Stomach (tissue), 9 donors: ENCODE data around the gene CEP57. TPM values are rescaled to one million over a fixed set of nuclear protein-coding genes. Genes with fewer than 3 reads are reported as not detected.
A peak's percentile ranks its signal among the peaks of the same experiment; 100 is the strongest.

Experiments
- DNase-seq, 2 donors: peaks; one replicate each; pipeline versions ENCODE4 v3.0.0 to v3.0.0-alpha.2; 2013 to 2019
- H3K27ac ChIP-seq, 5 donors: fragments of 200-600 bp in 4 of 5; sonication (generic) in 4 of 5; one replicate each; pipeline ENCODE4 v1.5.1; 2013 to 2019; ENCODE audit warnings: mild to moderate bottlenecking in 1 of 5, moderate library complexity in 1 of 5
- H3K27me3 ChIP-seq, 3 donors: fragments of 200-600 bp; sonication (generic); one replicate each; pipeline ENCODE4 v1.5.1; 2017 to 2019; ENCODE audit warnings: mixed run types in 1 of 3
- H3K36me3 ChIP-seq, 4 donors: fragments of 200-600 bp; sonication (generic); 1 replicate in 3 of 4; 2 replicates in 1 of 4; pipeline ENCODE4 v1.5.1; 2016 to 2019
- H3K4me1 ChIP-seq, 4 donors: fragments of 200-600 bp; sonication (generic); one replicate each; pipeline ENCODE4 v1.5.1; 2016 to 2019
- H3K4me3 ChIP-seq, 4 donors: fragments of 200-600 bp; sonication (generic) in 3 of 4; one replicate each; pipeline ENCODE4 v1.5.1; 2016 to 2019; ENCODE audit warnings: mild to moderate bottlenecking in 1 of 4
- H3K9me3 ChIP-seq, 4 donors: fragments of 200-600 bp; sonication (generic); one replicate each; pipeline ENCODE4 v1.5.1; 2016 to 2019
- CTCF ChIP-seq, 7 experiments: fragments of 450-650 bp in 4 of 7; fragments of 200-600 bp in 3 of 7; sonication (generic) in 3 of 7; IDR thresholded peaks; one replicate each; pipeline ENCODE4 v1.5.1; 2016 to 2019; ENCODE audit warnings: antibody characterized with exemption in 7 of 7, control low read depth in 2 of 7, mild to moderate bottlenecking in 1 of 7
- EP300 ChIP-seq: sonication (generic); formaldehyde crosslinking; IDR thresholded peaks from one replicate; pipeline ENCODE4 v1.6.1; 2017; ENCODE audit warnings: antibody characterized with exemption
- POLR2A ChIP-seq, 4 donors: fragments of 450-650 bp; IDR thresholded peaks; one replicate each; pipeline ENCODE4 v1.6.1; 2016; ENCODE audit warnings: antibody characterized with exemption in 4 of 4, control low read depth in 2 of 4, mild to moderate bottlenecking in 1 of 4, moderate library complexity in 1 of 4
- POLR2AphosphoS5 ChIP-seq, 3 donors: sonication (generic); formaldehyde crosslinking; IDR thresholded peaks; one replicate each; pipeline ENCODE4 v1.6.1; 2016; ENCODE audit warnings: antibody characterized with exemption in 3 of 3
- WGBS, 5 donors: extraction: QIAGEN DNeasy Blood & Tissue Kit in 3 of 5; methylation state at CpG; one replicate each; pipeline versions ENCODE4 v1.1.5 to v1.1.7; 2013 to 2018; 5-methylcytosine and 5-hydroxymethylcytosine counted together
- intact Hi-C: fragments of 100-400 bp; cut with DNase I; formaldehyde crosslinking; loops from one replicate; pipeline ENCODE4 v1.15.1; 2023; ENCODE audit warnings: low total_unique reads
- polyA plus RNA-seq, 3 donors: library from polyadenylated mRNA; stranded (reverse); fragments of 200-250 nt; gene quantifications; one replicate each; pipeline ENCODE4 v1.2.3, GENCODE V29; 2013
- total RNA-seq, 5 donors: library from RNA; depleted of rRNA; stranded (reverse); fragments of >200 nt; gene quantifications; one replicate each; pipeline versions ENCODE4 v1.1.0 to v1.2.3, GENCODE V29; 2014 to 2016
- donor health status: healthy with polysubstance abuse.
- donor health status: Bipolar disorder and iron deficiency.
- donor health status: healthy.

The CEP57 gene
- total and polyA plus RNA-seq, 8 donors, result 12.0 to 125 (median 26.8) TPM

- no peak overlapping the region for H3K27ac ChIP-seq
- no peak for DNase-seq
- H3K4me3 ChIP-seq, result no peak overlapping the region
- H3K36me3 ChIP-seq, result no peaks in the 10 kb centered on the region
- no peaks in the 10 kb centered on the region for H3K9me3 ChIP-seq
- intact Hi-C loops, result loop anchor here (5.0 kb wide), 1 partner anchor 604 kb away; no protein-coding TSS in a partner anchor
- WGBS, 5 donors, result 67 to 97% (median 87%) methylated on average over 1 of the region's 1 CpG
- no peak for TF ChIP-seq POLR2A (IDR thresholded peaks at IDR 0.05)
- TF ChIP-seq EP300, result no peak
- no peak for TF ChIP-seq CTCF (IDR thresholded peaks at IDR 0.05)
- TF ChIP-seq POLR2AphosphoS5 (IDR thresholded peaks at IDR 0.05), result no peak
- H3K27me3 ChIP-seq, result no peaks in the 10 kb centered on the region
- no peaks in the 10 kb centered on the region for H3K4me1 ChIP-seq
These were observed 29.4 kb upstream of the CEP57 start for GRCh38 chr11:95760941-95761340.

- H3K27me3 ChIP-seq, result no peaks in the 10 kb centered on the region
- DNase-seq, result no peak
- H3K4me3 ChIP-seq, result no peak overlapping the region
- H3K4me1 ChIP-seq, result peaks cover 0 to 3% (median 0%) of the 10 kb centered on the region in 4 donors
- intact Hi-C loops, result loop anchor here (5.0 kb wide), 1 partner anchor 605 kb away; no protein-coding TSS in a partner anchor
- TF ChIP-seq POLR2AphosphoS5 (IDR thresholded peaks at IDR 0.05) (no peak), EP300 (no peak), CTCF (IDR thresholded peaks at IDR 0.05) (no peak), POLR2A (IDR thresholded peaks at IDR 0.05) (no peak)
- no peaks in the 10 kb centered on the region for H3K36me3 ChIP-seq
- H3K9me3 ChIP-seq, result no peaks in the 10 kb centered on the region
- 80 to 94% (median 85%) methylated on average over 3 of the region's 3 CpGs for WGBS, 5 donors
- no peak overlapping the region for H3K27ac ChIP-seq
These were observed 27.8 kb upstream of the CEP57 start for GRCh38 chr11:95762534-95762933.

GRCh38 chr11:95764267-95764898 is 25.9 kb upstream of the CEP57 start:
- Histone ChIP-seq H3K4me3 (no peak overlapping the region), H3K4me1 (peaks cover 0 to 7% (median 0%) of the 10 kb centered on the region in 4 donors), H3K36me3 (peaks cover 6 to 14% (median 12%) of the 10 kb centered on the region in 4 donors), H3K9me3 (no peaks in the 10 kb centered on the region), H3K27me3 (no peaks in the 10 kb centered on the region), H3K27ac (no peak overlapping the region)
- 14 to 22% (median 16%) methylated on average over 4 of the region's 4 CpGs for WGBS, 5 donors
- intact Hi-C loops, result loop anchor here (5.0 kb wide), 1 partner anchor 607 kb away; no protein-coding TSS in a partner anchor
- no peak for TF ChIP-seq POLR2AphosphoS5 (IDR thresholded peaks at IDR 0.05)
- no peak for TF ChIP-seq POLR2A (IDR thresholded peaks at IDR 0.05)
- TF ChIP-seq EP300, result no peak
- TF ChIP-seq CTCF (IDR thresholded peaks at IDR 0.05), result peak in 5 of 7 experiments; percentile 44 to 67 (median 60)
- peak in 1 of 2 donors; percentile 80 for DNase-seq

- TF ChIP-seq POLR2AphosphoS5 (IDR thresholded peaks at IDR 0.05), result no peak
- no peak for TF ChIP-seq EP300
- no peak for TF ChIP-seq CTCF (IDR thresholded peaks at IDR 0.05)
- no peak for TF ChIP-seq POLR2A (IDR thresholded peaks at IDR 0.05)
- peaks cover 0 to 7% (median 0%) of the 10 kb centered on the region in 4 donors for H3K4me1 ChIP-seq
- H3K9me3 ChIP-seq, result no peaks in the 10 kb centered on the region
- intact Hi-C loops, result no loop called here
- H3K36me3 ChIP-seq, result peaks cover 6 to 31% (median 19%) of the 10 kb centered on the region in 4 donors
- H3K4me3 ChIP-seq, result no peak overlapping the region
- H3K27ac ChIP-seq, result no peak overlapping the region
- no peak for DNase-seq
- no peaks in the 10 kb centered on the region for H3K27me3 ChIP-seq
- 73 to 90% (median 87%) methylated on average over 3 of the region's 3 CpGs for WGBS, 5 donors
These were observed 23.6 kb upstream of the CEP57 start for GRCh38 chr11:95766701-95767100.
